GM12878 (cell line): ENCODE data around the gene SLC2A9.

ENCODE experiments used
- ELK1 ChIP-seq: IDR thresholded peaks from 2 replicates; pipeline ENCODE4 v1.6.1; 2012; ENCODE audit warnings: low read depth, low read length, improper control_type of control experiment
- FOXK2 ChIP-seq: fragments of 450-650 bp; IDR thresholded peaks from 2 replicates; pipeline ENCODE4 v1.6.1; 2017; ENCODE audit warnings: mild to moderate bottlenecking, moderate library complexity
- IKZF1 ChIP-seq: fragments of 450-650 bp; conservative IDR thresholded peaks from 2 replicates; pipeline ENCODE4 v1.6.1; 2017; ENCODE audit warnings: antibody characterized with exemption, mild to moderate bottlenecking
- POLR2A ChIP-seq: IDR thresholded peaks from 2 replicates; pipeline ENCODE4 v1.6.1; 2011; ENCODE audit warnings: low read depth, mild to moderate bottlenecking, low read length
- TAF1 ChIP-seq: IDR thresholded peaks from 2 replicates; pipeline ENCODE4 v1.6.1; 2011; ENCODE audit warnings: mild to moderate bottlenecking, low read depth, low read length, borderline replicate concordance
- TF ChIP-seq, protein P1 (sequence below): fragments of 450-650 bp; IDR thresholded peaks from 2 replicates; pipeline ENCODE4 v1.6.1; 2018; ENCODE audit warnings: mild to moderate bottlenecking, low read depth, moderate library complexity; ENCODE audit not compliant: partially characterized antibody

GRCh38 chr4:9901257-9901656, 120.0 kb downstream of the SLC2A9 start:
- no peak for TF ChIP-seq FOXK2
- TF ChIP-seq, protein P1, sequence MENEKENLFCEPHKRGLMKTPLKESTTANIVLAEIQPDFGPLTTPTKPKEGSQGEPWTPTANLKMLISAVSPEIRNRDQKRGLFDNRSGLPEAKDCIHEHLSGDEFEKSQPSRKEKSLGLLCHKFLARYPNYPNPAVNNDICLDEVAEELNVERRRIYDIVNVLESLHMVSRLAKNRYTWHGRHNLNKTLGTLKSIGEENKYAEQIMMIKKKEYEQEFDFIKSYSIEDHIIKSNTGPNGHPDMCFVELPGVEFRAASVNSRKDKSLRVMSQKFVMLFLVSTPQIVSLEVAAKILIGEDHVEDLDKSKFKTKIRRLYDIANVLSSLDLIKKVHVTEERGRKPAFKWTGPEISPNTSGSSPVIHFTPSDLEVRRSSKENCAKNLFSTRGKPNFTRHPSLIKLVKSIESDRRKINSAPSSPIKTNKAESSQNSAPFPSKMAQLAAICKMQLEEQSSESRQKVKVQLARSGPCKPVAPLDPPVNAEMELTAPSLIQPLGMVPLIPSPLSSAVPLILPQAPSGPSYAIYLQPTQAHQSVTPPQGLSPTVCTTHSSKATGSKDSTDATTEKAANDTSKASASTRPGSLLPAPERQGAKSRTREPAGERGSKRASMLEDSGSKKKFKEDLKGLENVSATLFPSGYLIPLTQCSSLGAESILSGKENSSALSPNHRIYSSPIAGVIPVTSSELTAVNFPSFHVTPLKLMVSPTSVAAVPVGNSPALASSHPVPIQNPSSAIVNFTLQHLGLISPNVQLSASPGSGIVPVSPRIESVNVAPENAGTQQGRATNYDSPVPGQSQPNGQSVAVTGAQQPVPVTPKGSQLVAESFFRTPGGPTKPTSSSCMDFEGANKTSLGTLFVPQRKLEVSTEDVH: no peak
- no peak for TF ChIP-seq ELK1
- no peak for TF ChIP-seq TAF1
- no peak for TF ChIP-seq IKZF1
- TF ChIP-seq POLR2A: no peak
